SKM-1 treated with dmso at 0.1 percent for 144 hours (cell line): Measurements from ENCODE around the gene PDZD11.
"Not testable (repeated sequence)": the region's sequence is repeated elsewhere in the genome, so short reads cannot be mapped to it uniquely, and the experiment has no call there.

Experiments used
- DNase-seq: peaks from one replicate; lab custom pipeline; 2025; ENCODE audit not compliant: unreplicated experiment; lab: John Stamatoyannopoulos, UW

The PDZD11 gene

DNA sequence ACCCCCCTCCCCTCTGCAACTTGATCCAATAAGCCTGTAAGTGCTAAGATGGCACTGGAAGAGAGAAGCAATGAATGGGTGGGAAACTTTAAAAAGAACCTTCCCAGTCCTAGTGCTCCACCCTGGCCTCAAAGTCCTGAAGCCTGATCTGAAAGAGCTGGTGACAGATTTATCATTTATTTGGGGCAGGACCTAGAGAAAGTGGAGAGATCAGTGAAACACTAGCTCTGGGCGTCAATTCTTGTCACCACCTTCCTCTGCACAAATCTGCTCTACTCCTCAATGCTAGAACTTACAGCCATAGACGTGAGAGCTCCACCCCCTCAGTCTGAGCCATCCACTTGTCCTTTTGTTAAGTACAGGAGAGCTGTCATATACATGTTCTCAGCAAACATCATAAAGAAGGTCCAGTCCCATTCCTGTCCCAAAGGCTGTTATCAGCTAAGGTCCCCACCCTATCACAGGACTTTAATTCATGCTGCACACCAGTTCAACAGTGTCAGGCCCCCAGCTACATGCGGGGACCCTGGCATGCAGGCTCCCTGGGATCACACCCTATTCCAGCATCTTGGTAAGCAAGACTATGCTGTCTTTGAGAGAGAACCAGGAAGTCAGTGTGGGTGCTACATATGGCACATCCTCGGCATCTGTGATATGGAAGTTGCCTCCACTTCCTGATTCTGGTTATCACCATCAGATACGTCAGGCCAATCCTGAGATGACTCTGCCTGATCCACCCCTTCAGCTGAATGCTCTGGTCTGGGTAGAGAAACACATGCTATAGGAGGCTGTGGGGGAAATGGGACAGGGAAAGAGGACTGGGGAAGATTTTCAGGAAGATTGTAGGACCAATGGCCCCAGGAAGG, 32.1 kb downstream of the PDZD11 start:
- no peak for DNase-seq

DNA sequence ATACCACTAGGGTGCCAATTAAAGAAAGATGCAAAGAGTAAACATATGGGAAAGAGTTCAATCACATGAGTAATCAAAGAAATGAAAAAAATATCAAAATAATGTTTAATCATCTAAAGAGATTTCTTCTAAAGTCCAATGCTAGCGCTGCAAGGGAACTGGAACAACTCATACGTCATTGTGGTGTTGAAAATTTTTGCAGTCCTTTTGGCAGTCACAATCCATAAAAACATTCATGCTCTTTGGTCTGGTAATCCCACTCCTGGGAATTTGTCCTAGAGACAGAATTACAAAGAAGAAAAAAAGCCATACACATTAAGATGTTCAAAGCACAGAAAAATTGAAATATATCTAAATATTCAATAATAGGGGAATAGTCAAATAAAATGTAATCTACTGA, 34.3 kb downstream of the PDZD11 start:
- DNase-seq, result no peak

- DNase-seq, result no peak
Observed at GRCh38 chrX:70254909-70255308, 34.8 kb downstream of the PDZD11 start.

- DNase-seq, result no peak
Observed at GRCh38 chrX:70254063-70254400, 35.7 kb downstream of the PDZD11 start.

DNA sequence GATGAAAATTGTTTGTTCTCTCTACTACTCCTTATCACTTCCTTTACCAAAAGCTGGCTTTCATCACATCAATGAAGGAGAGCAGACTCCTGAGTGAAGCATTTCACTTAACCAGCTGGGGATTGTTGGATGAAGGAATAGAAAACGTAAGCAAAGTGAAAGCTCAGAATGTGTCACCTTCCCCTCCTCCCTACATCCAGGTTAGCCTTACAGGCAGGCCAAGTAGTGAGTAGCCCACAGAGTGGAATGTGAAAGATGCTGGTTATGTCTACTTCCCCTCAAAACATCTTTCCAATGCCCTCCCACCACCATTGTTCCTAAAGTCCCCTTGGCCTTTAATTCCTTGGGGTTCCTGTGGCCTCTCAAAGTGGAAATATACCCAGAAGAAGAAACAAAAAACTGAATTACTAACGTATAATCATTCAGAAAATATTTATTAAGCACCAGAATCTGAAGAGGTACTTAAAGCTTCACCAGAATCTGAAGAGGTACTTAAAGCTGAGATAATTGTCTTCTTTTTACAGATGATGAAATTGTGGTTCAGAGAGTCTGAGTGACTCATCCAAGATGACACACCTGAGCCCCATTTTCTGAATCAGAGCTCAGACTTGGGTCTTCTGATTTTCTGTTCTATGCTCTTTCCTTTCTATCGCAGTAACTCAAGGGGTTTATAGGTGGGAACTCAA, 36.2 kb downstream of the PDZD11 start:
- no peak for DNase-seq

DNA sequence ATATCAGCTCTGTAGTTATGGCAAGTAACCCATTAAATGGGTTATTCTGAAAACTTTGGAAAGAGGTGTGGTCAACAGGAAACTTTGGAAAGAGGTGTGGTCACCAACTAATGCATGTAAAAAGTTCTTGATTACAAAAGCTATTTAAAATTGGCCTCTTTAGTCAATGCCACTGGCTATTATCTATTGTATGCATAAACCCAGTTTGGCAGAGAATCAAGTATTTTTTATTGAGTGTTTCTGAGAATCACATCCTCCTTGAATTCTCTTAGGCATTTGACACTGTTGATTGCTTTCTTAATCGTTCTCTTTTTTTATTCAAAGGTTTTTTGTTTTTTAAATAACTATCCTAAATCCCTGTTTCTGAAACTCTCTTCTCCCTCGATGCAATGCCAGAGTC, 37.2 kb downstream of the PDZD11 start:
- no peak for DNase-seq

DNA sequence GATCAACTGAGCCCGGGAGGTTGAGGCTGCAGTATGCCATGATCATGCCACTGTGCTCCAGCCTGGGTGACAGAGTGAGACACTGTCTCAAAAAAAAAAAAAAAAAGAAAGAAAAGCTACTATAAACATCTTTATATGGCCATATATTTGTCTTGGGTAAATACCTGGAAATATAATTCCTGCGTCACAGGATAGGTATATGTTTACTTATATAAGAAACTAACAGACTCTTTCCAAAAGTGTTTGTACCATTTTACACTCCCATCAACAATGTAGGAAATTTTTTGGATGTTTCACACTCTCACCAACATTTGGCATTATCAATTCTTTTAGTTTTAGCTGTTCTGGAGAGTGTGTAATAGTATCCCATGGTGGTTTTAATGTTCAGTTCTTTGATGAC, 42.5 kb downstream of the PDZD11 start:
- DNase-seq, result no peak

- no peak for DNase-seq
Observed at GRCh38 chrX:70244881-70245280, 44.8 kb downstream of the PDZD11 start.

GRCh38 chrX:70243601-70244000, 46.1 kb downstream of the PDZD11 start:
- not testable (repeated sequence) for DNase-seq

GRCh38 chrX:70241501-70241900, 48.2 kb downstream of the PDZD11 start:
- DNase-seq, result no peak

DNA sequence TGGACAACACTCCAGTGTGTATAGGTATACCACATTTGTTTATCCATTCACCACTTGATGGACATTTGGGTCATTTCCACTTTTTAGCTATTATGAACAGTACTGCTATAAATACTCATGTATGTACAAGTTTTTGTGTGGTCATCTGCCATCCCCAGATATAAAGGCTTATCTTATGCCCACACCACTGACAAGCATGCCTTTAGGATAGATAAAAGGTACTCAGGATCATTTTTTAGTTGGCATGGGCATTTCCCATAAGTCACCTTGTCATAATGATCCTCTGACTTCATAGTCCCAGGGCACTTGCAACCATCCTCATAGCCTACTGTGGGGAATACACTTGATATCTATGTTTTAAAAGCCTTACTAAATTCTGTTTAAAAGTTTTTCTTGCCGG, 49.0 kb downstream of the PDZD11 start:
- DNase-seq, result no peak
